Head of caudate nucleus (tissue), 42 donors: ENCODE data around the gene DRD4.
A peak's percentile ranks its signal among the peaks of the same experiment; 100 is the strongest.

Source experiments
- DNase-seq, 42 donors: peaks; one replicate each; pipeline versions ENCODE4 v3.0.0 to v3.0.0-alpha.2; 2020 to 2021; ENCODE audit warnings: mixed read lengths in 7 of 42
- intact Hi-C: fragments of 100-400 bp; cut with DNase I; formaldehyde crosslinking; loops from one replicate; pipeline ENCODE4 v1.15.0; 2022

The DRD4 gene

DNA sequence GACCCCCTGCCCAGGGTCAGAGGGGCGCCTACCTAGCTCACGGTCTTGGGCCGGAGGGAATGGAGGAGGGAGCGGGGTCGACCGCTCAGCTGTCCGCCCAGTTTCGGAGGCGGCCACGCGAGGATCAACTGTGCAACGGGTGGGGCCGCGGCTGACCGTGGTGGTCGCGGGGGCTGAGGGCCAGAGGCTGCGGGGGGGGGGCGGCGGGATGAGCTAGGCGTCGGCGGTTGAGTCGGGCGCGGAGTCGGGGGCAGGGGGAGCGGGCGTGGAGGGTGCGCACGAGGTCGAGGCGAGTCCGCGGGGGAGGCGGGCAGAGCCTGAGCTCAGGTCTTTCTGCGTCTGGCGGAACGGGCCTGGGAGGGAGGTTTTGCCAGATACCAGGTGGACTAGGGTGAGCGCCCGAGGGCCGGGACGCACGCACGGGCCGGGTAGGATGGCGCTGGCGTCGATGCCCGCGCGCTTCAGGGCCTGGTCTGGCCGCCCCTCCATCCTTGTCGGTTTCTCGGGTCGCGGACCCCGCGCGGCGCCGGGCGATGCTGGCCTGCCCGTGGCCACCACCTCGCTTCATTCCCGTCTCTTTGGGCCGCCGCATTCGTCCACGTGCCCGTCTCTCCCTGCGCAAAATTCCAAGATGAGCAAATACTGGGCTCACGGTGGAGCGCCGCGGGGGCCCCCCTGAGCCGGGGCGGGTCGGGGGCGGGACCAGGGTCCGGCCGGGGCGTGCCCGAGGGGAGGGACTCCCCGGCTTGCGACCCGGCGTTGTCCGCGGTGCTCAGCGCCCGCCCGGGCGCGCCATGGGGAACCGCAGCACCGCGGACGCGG, at the start of gene DRD4:
Gene DRD4, plus strand, starts transcription at position 759 of the 822 bp plus-strand sequence. Its CDS starts 36 bp downstream, at position 795.
- DNase-seq, result peak in 4 of 42 donors; percentile 32 to 63 (median 41)
- intact Hi-C loops, result no loop called here

DNA sequence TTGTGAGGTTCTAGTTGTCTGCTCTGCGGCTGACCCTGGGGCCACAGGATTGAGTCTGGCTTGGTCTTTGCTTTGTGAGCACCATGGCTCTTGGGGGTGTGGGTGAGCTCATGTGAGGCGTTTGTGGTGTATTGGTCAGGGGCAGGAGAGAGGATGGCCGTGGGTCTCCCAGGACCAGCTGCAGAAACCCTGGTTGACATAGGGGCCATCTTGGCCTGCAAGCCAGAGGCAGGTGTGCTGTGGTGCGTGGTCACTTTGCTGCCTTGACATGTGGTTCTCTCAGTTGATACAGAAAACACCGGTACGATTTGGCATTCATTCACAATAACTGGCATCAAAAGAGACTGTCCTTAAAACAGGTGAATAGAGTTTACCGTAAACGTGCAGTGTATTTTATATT, 49.5 kb upstream of the DRD4 start:
- intact Hi-C loops, result no loop called here

DNA sequence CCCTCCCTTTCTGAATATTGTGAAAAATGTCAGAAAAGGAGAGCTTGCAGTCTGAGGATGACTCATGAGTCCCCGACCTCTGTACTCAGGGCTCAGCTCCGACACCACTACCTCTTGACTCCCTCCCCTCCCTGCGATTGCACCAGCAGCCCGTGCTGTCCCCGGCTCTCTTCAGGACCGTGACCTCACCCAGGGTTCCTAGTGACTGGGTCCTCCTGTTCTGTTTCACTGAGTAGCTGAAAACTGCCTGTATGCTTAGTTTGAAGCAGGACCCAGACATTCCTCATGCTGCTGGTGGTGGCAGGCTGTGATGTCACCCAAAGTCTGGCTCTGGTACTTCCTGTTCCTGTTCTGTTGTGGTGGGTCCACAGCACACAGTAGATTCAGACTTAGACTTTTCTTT, 49.1 kb upstream of the DRD4 start:
- DNase-seq, result peak in 5 of 42 donors; percentile 32 to 57 (median 46)
- intact Hi-C loops, result no loop called here

More for the DNA sequence above, 49.5 kb upstream of the DRD4 start:
- DNase-seq, result no peak

DNA sequence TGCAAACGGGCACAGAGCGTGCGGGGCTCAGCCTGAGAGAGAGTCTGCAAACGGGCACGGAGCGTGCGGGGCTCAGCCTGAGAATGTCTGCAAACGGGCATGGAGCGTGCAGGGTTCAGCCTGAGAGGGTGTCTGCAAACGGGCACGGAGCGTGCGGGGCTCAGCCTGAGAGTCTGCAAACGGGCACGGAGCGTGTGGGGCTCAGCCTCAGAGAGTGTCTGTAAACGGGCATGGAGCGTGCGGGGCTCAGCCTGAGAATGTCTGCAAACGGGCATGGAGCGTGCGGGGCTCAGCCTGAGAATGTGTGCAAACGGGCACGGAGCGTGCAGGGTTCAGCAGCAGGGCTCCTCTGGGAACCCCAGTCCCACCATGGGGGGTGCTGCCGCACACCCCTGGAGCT, 47.3 kb upstream of the DRD4 start:
- no peak for DNase-seq
- intact Hi-C loops, result no loop called here

DNA sequence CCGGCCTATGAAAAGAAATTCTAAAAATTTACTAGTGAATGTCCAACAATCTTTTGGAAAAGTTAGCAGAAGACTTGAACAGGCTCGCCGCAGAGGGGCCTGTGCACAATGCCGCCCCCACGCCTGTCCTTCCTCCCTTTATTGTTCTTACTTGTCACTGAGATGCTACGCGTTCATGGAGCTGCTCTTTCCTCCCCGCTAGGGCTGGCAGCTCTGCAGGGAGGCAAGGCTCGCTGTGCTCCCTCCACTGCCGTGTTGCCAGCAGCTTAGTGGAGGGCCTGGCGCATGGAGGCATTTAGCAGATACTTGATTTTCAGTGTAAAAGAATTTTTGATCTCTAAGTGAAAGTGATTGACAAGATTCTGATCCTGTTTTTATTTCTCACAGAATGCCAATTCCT, 46.1 kb upstream of the DRD4 start:
- intact Hi-C loops, result no loop called here
- peak in 26 of 42 donors; percentile 21 to 73 (median 50) for DNase-seq

DNA sequence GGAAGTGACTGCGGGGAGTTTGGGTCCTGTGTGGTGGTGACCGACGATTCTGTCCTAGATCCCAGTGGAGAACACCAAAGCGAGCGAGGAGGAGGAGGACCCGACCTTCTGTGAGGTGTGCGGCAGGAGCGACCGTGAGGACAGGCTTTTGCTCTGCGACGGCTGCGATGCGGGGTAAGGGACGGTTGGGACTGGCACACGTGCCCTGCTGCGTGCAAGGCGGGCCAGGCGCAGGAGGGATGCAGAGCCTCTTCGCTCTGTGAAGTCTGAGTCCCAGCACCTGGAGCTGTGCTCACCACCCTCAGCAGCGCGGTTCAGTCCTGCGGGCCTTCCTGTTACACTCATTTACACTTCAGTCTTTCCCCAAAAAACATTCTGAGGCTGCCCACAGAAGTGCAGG, 44.6 kb upstream of the DRD4 start:
- intact Hi-C loops, result no loop called here
- DNase-seq, result no peak

DNA sequence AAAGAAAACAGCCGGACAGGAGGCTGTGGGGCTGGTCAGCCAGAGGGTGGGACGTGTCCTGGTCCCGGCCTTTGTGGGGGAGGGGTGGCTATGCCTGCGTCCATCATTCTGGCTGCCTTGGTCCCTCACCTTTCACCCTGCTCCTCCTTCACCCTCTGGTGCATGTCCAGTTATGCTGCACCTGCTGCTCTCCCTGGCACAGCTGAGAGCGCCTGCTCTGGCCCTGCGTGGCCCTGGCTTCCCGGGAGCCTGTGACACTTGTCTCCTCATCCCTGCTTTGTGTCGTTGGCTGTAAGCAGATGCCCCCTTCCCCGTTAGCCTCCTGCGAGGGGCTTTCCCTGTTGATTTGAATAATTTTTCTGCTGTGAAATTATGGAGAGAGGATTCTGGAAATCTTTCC, 44.2 kb upstream of the DRD4 start:
- no peak for DNase-seq
- intact Hi-C loops, result no loop called here

DNA sequence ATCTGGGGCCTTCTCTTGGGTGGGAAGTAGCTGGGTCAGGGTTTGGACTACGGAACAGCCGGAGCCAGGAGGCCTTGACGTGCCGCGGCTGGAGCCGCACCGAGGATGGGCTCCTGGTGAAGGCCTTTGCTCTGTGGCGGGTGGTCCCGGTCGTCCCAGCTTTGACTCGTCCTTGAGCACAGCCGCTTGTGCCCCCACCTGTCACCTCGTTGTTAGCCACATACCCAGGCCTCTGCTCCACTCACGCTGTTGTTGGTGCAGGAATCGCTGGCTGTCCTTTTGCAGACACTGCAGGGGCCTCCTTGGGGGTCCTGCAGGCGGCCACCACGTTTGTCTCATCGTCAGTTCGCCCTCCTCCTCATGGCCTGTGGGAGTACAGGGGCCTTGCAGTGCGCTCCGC, 43.7 kb upstream of the DRD4 start:
- no peak for DNase-seq

DNA sequence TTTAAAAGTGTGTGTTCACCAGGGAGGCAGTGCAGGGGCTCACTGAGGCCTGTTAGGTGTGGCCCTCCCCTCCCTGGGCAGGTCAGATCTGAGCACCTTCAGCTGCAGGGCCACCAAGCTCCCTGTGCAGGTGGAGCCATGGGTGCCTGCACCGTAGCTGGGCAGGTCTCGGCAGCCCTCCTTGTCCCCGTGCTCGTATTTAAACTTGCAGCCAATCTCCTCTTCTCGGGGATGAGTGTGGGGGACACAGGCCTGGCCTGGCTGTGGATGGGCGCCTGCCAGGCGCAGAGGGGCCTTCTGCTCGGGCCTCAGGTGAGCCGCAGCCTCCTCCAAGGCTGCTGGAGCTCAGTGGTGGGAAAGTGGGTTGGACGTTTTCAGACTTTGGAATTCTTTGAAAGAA, 41.7 kb upstream of the DRD4 start:
- intact Hi-C loops, result no loop called here
- no peak for DNase-seq

More for the DNA sequence above, 43.7 kb upstream of the DRD4 start:
- intact Hi-C loops, result no loop called here

DNA sequence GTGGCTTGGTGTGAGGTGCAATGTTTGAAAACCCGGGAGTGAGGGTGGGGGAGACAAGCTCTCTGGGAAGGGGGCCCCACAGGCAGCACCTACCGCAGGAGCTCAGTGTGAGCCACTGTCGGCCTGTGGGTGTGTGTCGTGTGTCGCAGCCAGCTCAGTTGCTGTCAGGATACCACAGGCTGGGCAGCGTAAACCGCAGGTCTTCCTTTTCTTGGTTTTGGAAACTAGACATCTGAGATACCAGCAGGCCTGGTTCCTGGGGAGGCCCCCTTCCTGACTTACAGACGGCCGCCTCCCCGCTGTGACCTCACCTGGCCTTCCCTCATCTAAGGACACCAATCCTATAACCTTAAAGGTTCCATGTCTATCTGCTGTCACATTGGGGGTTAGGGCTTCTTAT, 40.7 kb upstream of the DRD4 start:
- no peak for DNase-seq
- intact Hi-C loops, result no loop called here

DNA sequence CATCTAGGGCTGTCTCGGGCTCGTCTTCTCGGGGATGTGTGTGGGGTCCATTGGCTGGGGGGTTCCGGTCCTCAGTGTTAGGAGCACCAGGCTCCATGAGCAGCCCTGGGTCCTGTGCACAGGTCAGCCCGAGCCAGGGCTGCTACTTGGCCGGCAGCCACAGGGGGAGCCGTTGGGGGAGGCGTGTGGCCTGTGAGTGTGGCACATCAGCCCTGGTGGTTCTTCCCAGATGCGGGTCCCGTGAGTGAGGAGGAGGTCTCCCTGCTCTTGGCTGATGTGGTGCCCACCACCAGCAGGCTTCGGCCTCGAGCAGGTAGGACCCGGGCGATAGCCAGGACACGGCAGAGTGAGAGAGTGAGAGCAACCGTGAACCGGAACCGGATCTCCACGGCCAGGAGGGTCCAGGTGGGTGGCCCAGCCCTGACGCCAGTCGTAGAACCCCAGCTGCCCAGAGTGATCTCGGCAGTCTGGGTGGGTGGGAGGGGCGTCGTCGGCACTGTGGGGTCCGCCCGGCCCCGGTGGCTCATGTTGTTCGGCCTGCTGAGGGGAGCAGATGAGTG, 39.8 kb upstream of the DRD4 start:
- intact Hi-C loops, result no loop called here
- no peak for DNase-seq

DNA sequence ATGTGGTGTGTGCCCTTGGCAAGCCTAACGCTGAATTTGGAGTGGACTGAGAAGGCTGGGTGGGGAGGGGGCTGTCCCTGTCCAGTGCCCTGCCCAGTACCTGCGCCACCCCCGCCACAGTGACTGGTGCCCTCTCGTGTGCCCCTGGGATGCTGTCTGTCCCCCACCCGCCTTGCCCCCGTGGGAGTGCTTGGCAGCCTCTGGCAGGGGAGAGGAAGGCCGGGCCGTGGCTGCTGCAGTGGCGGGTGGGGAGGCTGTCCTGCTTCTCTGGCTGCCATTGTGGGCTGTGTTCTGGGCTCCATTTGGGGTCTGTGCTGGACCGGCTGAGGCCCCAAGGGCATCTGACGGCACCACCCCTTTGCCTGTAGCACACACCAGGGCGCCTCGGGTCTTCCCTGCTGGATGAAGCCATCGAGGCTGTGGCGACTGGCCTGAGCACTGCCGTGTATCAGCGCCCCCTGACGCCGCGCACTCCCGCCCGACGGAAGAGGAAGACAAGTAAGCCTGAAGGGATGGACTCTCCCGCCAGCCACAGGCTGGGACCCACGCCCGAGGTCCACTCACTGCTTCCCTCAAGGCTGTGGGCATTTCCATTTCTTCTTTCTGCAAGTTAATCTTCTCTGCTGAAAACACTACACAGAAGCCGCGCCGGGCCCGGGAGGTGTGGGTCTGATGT, 38.9 kb upstream of the DRD4 start:
- intact Hi-C loops, result no loop called here

DNA sequence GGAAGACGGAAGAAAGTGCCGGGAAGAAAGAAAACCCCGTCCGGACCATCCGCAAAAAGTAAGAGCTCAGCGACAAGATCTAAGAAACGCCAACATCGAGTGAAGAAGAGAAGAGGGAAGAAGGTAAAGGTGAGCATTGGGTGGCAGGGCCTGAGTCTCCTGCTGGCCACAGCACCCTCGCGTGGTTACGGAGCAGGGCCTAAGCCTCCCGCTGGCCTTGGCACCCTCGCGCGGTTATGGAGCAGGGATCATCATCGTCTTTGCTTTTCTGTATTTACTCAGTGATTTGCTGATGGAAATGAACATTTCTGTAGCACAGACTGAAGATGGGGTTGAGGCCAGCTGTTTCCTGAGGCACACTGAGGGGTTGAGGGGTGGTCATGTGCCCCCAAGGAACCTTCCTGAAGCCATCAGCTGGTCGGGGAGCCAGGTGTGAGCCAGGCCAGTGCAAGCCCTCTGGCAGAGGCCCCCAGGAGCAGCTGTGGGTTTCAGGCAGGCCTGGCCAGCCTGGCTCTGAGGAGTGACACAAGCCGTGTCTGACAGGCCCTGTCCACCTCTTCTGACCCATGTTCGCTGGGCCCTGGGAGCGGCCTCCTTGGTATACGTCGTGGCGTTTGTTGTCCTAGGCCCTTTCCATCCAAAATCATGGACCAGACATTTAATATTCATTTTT, 35.4 kb upstream of the DRD4 start:
- DNase-seq, result no peak
- intact Hi-C loops, result no loop called here

More for the DNA sequence above, 38.9 kb upstream of the DRD4 start:
- no peak for DNase-seq

DNA sequence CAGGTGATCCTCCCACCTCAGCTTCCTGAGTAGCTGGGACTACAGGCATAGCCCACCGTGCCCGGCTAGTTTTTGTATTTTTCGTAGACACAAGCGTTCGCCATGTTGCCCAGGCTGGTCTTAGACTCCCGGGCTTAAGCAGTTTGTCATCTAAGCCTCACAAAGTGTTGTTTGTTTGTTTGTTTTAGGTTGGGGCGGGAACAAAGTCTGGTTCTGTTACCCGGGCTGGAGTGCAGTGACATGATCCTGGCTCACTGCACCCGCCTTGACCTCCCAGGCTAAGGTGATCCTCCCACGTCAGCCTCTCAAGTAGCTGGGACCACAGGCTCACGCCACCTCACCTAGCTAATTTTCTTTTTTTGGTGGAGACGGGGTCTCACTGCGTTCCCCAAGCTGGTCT, 33.9 kb upstream of the DRD4 start:
- DNase-seq, result no peak
- intact Hi-C loops, result no loop called here

DNA sequence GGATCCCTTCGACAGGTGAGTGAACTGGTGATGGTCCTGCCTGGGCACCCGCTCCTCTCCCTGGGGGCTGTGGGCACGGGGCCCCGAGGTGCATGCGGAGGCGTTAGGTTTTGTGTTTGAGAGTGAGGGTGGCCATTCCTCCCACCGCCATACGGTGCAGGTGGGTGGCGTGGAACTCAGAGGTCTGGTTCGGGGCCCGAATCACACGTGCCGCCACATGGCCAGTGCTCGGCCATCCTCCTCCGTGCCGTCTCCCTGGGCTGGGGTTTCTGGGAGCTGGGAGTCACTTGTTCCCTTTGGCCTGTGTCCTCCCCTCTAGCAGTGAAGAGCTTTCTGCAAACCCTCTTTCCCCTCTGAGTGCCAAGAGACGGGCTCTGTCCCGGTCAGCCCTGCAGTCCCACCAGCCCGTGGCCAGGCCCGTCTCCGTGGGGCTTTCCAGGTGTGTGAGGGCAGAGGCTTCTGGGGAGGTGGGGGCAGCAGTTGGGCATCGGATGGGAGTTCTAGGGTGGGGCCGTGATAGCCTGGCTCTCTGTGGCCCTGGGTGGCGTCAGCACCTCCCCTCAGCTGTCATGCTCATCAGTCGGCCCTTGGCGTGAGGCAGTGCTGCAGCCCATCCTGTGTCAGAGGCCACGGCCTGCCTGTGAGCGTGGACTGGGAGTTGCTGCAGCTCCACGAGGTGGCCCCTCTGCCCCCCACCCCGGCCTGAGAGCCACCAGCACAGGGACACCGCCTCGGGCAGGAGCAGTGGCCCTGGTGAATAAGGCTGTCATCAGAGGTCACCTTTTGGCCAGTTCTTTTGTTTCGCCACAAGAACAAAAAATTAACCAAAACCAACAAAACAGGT, 31.6 kb upstream of the DRD4 start:
- DNase-seq, result no peak
- intact Hi-C loops, result no loop called here

DNA sequence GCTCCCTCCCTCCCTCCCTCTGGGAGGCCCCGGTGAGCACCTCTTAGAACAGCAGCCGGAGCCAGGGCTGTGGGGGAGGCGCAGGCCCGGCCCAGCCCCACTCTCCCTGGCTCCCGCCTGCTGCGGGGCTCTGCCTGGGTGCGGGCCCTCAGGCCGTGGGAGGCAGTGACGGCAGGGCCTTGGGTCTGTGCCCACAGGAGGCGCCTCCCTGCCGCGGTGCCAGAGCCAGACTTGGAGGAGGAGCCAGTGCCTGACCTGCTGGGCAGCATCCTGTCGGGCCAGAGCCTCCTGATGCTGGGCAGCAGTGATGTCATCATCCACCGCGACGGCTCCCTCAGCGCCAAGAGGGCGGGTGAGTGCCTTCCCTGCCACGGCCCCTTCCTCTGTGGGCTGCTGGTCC, 30.8 kb upstream of the DRD4 start:
- intact Hi-C loops, result no loop called here
- DNase-seq, result peak in 17 of 42 donors; percentile 14 to 60 (median 28)

DNA sequence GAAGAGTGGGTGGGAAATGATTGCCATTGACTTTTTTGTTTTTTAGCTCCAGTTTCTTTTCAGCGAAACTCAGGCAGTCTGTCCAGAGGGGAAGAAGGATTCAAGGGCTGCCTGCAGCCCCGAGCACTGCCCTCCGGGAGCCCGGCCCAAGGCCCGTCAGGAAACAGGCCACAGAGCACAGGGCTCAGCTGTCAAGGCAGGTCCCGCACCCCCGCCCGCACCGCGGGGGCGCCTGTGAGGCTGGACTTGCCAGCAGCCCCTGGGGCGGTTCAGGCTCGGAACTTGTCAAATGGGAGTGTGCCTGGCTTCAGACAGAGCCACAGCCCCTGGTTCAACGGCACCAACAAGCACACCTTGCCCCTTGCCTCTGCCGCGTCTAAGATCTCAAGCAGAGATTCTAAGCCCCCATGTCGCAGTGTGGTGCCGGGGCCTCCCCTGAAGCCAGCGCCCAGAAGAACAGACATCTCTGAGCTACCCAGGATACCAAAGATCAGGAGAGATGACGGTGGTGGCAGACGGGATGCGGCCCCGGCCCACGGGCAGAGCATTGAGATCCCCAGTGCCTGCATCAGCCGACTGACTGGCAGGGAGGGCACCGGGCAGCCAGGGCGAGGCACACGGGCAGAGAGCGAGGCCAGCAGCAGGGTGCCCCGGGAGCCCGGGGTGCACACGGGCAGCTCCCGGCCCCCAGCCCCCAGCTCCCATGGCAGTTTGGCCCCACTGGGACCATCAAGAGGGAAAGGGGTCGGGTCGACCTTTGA, 29.9 kb upstream of the DRD4 start:
- intact Hi-C loops, result no loop called here
- no peak for DNase-seq

DNA sequence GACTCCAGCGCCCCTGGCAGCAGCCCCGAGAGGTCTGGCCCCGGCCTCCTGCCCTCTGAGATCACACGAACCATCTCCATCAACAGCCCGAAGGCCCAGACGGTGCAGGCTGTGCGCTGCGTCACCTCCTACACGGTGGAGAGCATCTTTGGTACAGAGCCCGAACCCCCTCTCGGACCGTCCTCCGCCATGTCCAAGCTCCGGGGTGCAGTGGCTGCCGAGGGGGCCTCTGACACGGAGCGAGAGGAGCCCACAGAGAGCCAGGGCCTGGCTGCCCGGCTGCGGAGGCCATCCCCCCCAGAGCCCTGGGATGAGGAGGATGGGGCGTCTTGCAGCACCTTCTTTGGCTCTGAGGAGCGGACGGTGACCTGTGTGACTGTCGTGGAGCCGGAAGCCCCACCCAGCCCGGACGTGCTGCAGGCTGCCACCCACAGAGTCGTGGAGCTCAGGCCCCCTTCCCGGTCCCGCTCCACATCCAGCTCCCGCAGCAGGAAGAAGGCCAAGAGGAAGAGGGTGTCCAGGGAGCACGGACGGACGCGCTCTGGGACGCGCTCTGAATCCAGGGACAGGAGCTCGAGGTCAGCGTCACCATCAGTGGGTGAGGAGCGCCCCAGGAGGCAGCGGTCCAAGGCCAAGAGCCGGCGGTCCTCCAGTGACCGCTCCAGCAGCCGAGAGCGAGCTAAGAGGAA, 29.0 kb upstream of the DRD4 start:
- no peak for DNase-seq
- intact Hi-C loops, result no loop called here
